Panc1 (cell line): ENCODE data around the gene ANKRD23.

Experiments
- CTCF ChIP-seq: fragments of 450-650 bp; IDR thresholded peaks from 2 replicates; pipeline ENCODE4 v1.5.1; 2017; ENCODE audit warnings: mild to moderate bottlenecking
- POLR2AphosphoS5 ChIP-seq: IDR thresholded peaks from 2 replicates; pipeline ENCODE4 v1.6.1; 2012; ENCODE audit warnings: mild to moderate bottlenecking, low read depth, low read length, moderate library complexity
- REST ChIP-seq, 2 experiments: IDR thresholded peaks; 2 replicates each; pipeline ENCODE4 v1.6.1; 2011 to 2012; ENCODE audit warnings: low read depth in 2 of 2, control low read depth in 1 of 2, low read length in 1 of 2, mild to moderate bottlenecking in 1 of 2, moderate library complexity in 1 of 2; ENCODE audit not compliant: insufficient read depth in 1 of 2
- TCF7L2 ChIP-seq: IDR thresholded peaks from 2 replicates; pipeline ENCODE4 v1.6.1; 2011; ENCODE audit warnings: mild to moderate bottlenecking, low read depth, low read length, inconsistent platforms

GRCh38 chr2:96875498-96876268 is 31.9 kb upstream of the ANKRD23 start:
- no peak for TF ChIP-seq CTCF
- TF ChIP-seq POLR2AphosphoS5, result no peak
- TF ChIP-seq REST (IDR thresholded peaks at IDR 0.05; ENCODE audit: insufficient read depth in 1 of 2, low read depth in 2 of 2, low read length in 1 of 2), result no peak
- no peak for TF ChIP-seq TCF7L2
